ENCODE data around the gene DDHD1. TPM values are rescaled to one million over a fixed set of nuclear protein-coding genes. Genes with fewer than 3 reads are reported as not detected.

Gene DDHD1
- polyA plus RNA-seq, 1 of the 3 experiments (the other 2 are of a cell fraction): 1.9 TPM

GRCh38 chr14:53003776-53004175 is 149.3 kb downstream of the DDHD1 start:
- POLR2A ChIA-PET: no interaction called here
- Histone ChIP-seq H3K27ac (ENCODE audit: low read depth in 2 of 2, low read length in 1 of 2) (no peak overlapping the region), H3K4me1 (ENCODE audit: control insufficient read depth in 1 of 2, insufficient read depth in 2 of 2, low read depth in 1 of 2, low read length in 1 of 2) (no peaks in the 10 kb centered on the region; a peak in 1 of 4 replicates), H3K9me2 (no peaks in the 10 kb centered on the region), H4K20me1 (ENCODE audit: insufficient read depth) (no peaks in the 10 kb centered on the region), H2AFZ (ENCODE audit: low read depth) (no peak overlapping the region), H3K9ac (no peak overlapping the region), H3K4me3 (ENCODE audit: low read depth in 2 of 2, low read length in 1 of 2) (no peak overlapping the region), H3K4me2 (no peak overlapping the region), H3K9me3 (no peaks in the 10 kb centered on the region), H3F3A (replicated peaks; ENCODE audit: insufficient read depth) (no peaks in the 10 kb centered on the region), H3K79me2 (ENCODE audit: insufficient read depth) (no peaks in the 10 kb centered on the region), H3K36me3 (replicated peaks in 1 of 2; ENCODE audit: control insufficient read depth in 1 of 2, insufficient read depth in 2 of 2, low read length in 1 of 2) (no peaks in the 10 kb centered on the region), H3K27me3 (ENCODE audit: insufficient read depth) (no peaks in the 10 kb centered on the region)
- WGBS (ENCODE audit: low lambda C conversion rate): 83% methylated on average over 4 of the region's 4 CpGs
- DNase-seq: no peak
- no peak for TF ChIP-seq NFIC (IDR thresholded peaks at IDR 0.05; ENCODE audit: borderline replicate concordance)
- no peak for TF ChIP-seq REST (IDR thresholded peaks at IDR 0.05; ENCODE audit: low read depth, low read length)
- no peak for TF ChIP-seq POLR2AphosphoS5 (IDR thresholded peaks at IDR 0.05; ENCODE audit: low read depth, low read length)
- no peak for TF ChIP-seq NRF1 (IDR thresholded peaks at IDR 0.05; ENCODE audit: low read depth, low read length)
- no peak for TF ChIP-seq TEAD4 (IDR thresholded peaks at IDR 0.05; ENCODE audit: borderline replicate concordance, insufficient read depth)
- no peak for TF ChIP-seq GATA2 (CRISPR knock-in tag; IDR thresholded peaks at IDR 0.05)
- no peak for TF ChIP-seq CHD2 (IDR thresholded peaks at IDR 0.05; ENCODE audit: low read length, partially characterized antibody)
- TF ChIP-seq JUND (IDR thresholded peaks at IDR 0.05): no peak
- TF ChIP-seq MEF2A (IDR thresholded peaks at IDR 0.05; ENCODE audit: borderline replicate concordance, low read depth): no peak
- TF ChIP-seq SIN3A (IDR thresholded peaks at IDR 0.05; ENCODE audit: borderline replicate concordance, low read depth, low read length): no peak
- CTCF ChIA-PET: no interaction called here

GRCh38 chr14:53002576-53002975 is 150.5 kb downstream of the DDHD1 start:
- H3K36me3 ChIP-seq (replicated peaks in 1 of 2; ENCODE audit: control insufficient read depth in 1 of 2, insufficient read depth in 2 of 2, low read length in 1 of 2): no peaks in the 10 kb centered on the region
- H3K4me3 ChIP-seq (ENCODE audit: low read depth in 2 of 2, low read length in 1 of 2): no peak overlapping the region
- no peaks in the 10 kb centered on the region for H3F3A ChIP-seq (replicated peaks; ENCODE audit: insufficient read depth)
- H3K9me3 ChIP-seq: no peaks in the 10 kb centered on the region
- H4K20me1 ChIP-seq (ENCODE audit: insufficient read depth): no peaks in the 10 kb centered on the region
- DNase-seq: no peak
- ChIA-PET CTCF (interaction anchor here (0.6 to 1.6 kb wide), 2 partner anchors 52 to 122 kb away, joined by 4 to 8 read pairs; no protein-coding TSS in a partner anchor), POLR2A (no interaction called here)
- no peaks in the 10 kb centered on the region for H3K79me2 ChIP-seq (ENCODE audit: insufficient read depth)
- no peak for TF ChIP-seq FOSL2 (IDR thresholded peaks at IDR 0.05; ENCODE audit: borderline replicate concordance, low read depth)
- TF ChIP-seq ZBTB33 (IDR thresholded peaks at IDR 0.05; ENCODE audit: borderline replicate concordance, low read depth): no peak
- TF ChIP-seq CHD2 (IDR thresholded peaks at IDR 0.05; ENCODE audit: low read length, partially characterized antibody): no peak
- peak; percentile 56; the same call in 1 of the 2 replicates for TF ChIP-seq USF1 (IDR thresholded peaks at IDR 0.05; ENCODE audit: borderline replicate concordance, low read depth)
- H3K27ac ChIP-seq (ENCODE audit: low read depth in 2 of 2, low read length in 1 of 2): no peak overlapping the region
- no peak overlapping the region for H3K9ac ChIP-seq
- H2AFZ ChIP-seq (ENCODE audit: low read depth): no peak overlapping the region
- no peaks in the 10 kb centered on the region; a peak in 1 of 4 replicates for H3K4me1 ChIP-seq (ENCODE audit: control insufficient read depth in 1 of 2, insufficient read depth in 2 of 2, low read depth in 1 of 2, low read length in 1 of 2)
- H3K4me2 ChIP-seq: no peak overlapping the region
- H3K27me3 ChIP-seq (ENCODE audit: insufficient read depth): no peaks in the 10 kb centered on the region
- no peaks in the 10 kb centered on the region for H3K9me2 ChIP-seq
- WGBS (ENCODE audit: low lambda C conversion rate): 66% methylated on average over 5 of the region's 5 CpGs

Data from SK-N-SH (cell line).